Transverse colon (tissue), 4 donors: ENCODE data around the gene TRPC3.

ENCODE experiments used
- CTCF ChIP-seq, 5 experiments: fragments of 200-600 bp in 3 of 5; fragments of 450-650 bp in 2 of 5; sonication (generic) in 3 of 5; IDR thresholded peaks; 1 replicate in 2 of 5; 2 replicates in 3 of 5; pipeline ENCODE4 v1.5.1; 2016 to 2017; ENCODE audit warnings: antibody characterized with exemption in 5 of 5, inconsistent platforms in 3 of 5, mild to moderate bottlenecking in 2 of 5, moderate library complexity in 1 of 5
- EP300 ChIP-seq: sonication (generic); formaldehyde crosslinking; IDR thresholded peaks from one replicate; pipeline ENCODE4 v1.6.1; 2017; ENCODE audit warnings: antibody characterized with exemption, low read depth
- POLR2A ChIP-seq: fragments of 450-650 bp; IDR thresholded peaks from one replicate; pipeline ENCODE4 v1.6.1; 2016; ENCODE audit warnings: antibody characterized with exemption, mild to moderate bottlenecking, moderate library complexity
- POLR2AphosphoS5 ChIP-seq, 3 donors: sonication (generic); formaldehyde crosslinking; IDR thresholded peaks; one replicate each; pipeline ENCODE4 v1.6.1; 2016; ENCODE audit warnings: antibody characterized with exemption in 3 of 3

- TF ChIP-seq CTCF (IDR thresholded peaks at IDR 0.05), result no peak
- no peak for TF ChIP-seq POLR2A
- no peak for TF ChIP-seq POLR2AphosphoS5 (IDR thresholded peaks at IDR 0.05)
- TF ChIP-seq EP300, result no peak
Observed at GRCh38 chr4:121958777-121959176, 6.9 kb upstream of the TRPC3 start.
